ENCODE measurements around the gene TAF8.
"Not testable (repeated sequence)": the region's sequence is repeated elsewhere in the genome, so short reads cannot be mapped to it uniquely, and the experiment has no call there.

TAF8 gene, protein sequence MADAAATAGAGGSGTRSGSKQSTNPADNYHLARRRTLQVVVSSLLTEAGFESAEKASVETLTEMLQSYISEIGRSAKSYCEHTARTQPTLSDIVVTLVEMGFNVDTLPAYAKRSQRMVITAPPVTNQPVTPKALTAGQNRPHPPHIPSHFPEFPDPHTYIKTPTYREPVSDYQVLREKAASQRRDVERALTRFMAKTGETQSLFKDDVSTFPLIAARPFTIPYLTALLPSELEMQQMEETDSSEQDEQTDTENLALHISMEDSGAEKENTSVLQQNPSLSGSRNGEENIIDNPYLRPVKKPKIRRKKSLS

DNA sequence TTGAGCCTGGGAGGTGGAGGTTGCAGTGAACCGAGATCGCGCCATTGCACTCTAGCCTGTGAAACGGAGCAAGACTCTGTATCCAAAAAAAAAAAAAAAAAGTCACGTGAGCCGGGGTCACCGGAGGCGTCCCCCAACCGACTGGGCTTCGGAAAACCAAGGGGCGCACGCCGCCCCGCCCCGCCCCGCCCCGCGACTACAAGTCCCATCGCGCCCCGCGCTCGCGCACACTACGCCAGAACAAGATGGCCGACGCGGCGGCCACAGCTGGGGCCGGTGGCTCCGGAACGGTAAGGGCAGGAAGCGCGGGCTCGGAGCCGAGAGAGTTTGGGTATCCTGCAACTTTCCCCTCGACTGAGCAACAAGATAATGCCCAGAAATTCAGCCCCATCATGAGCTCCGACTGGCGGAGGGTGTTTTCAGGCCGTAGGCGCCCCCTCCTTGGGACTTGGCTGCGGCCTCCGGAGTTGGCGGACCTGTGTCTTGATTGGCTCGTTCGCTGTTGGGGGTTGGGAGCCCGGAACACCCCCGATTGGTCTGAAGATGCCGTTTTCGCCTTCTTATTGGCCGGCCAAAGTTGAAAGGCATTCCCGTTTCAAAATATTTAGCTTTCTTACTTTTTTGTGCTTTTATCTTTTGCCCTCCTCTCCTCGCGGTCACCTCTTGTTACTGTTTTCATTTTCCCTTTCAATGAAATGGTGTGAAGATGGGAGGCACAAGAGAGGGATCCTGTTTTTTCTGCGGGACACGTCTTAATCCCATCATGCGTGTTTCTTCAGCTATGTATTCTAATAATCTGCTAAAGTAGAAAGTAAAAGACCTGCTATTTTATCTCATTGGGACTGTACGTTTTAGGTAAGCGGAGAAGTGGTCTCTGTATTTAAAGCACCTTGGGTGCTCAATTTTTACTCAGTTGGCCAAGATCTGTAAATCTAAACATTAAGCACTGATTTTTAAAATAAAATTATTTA is at the start of gene TAF8:
TAF8 (plus strand) TSS at position 228 of the 971 bp plus-strand sequence; CDS start at position 246, 18 bp downstream.
- peak; percentile 82 for DNase-seq (ENCODE audit: low read depth)

DNA sequence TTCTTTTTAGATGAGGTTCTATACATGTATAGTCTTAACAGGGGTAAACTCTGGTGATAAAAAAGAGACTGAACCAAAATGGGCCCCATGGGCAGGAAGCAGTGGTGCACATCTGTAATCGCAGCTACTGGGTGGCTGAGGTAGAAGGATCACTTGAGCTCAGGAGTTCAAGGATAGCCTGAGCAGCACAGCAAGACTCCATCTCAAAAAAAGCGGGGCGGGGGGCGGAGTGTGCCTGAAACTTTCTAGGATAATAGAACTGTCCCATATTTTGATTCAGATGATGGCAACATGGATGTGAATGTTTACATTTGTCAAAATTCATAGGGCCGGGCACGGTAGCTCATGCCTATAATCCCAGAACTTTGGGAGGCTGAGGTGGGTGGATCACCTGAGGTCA is 48.8 kb upstream of the TAF8 start:
- DNase-seq (ENCODE audit: low read depth) = no peak

DNA sequence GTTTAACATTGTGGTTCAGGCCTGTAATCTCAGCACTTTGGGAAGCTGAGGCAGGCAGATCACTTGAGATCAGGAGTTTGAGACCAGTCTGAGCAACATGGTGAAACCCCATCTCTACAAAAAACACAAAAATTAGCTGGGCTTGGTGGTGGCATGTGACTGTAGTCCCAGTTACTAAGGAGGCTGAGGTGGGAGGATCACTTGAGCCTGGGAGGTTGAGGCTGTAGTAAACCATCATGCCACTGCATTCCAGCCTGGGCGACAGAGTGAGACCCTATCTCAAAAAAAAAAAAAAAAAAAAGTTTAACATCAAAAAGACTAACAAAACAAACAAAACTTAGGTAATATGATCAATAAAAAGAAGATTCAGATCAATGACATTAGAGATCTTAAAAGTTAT is 46.7 kb upstream of the TAF8 start:
- DNase-seq (ENCODE audit: low read depth) = not testable (repeated sequence)

DNA sequence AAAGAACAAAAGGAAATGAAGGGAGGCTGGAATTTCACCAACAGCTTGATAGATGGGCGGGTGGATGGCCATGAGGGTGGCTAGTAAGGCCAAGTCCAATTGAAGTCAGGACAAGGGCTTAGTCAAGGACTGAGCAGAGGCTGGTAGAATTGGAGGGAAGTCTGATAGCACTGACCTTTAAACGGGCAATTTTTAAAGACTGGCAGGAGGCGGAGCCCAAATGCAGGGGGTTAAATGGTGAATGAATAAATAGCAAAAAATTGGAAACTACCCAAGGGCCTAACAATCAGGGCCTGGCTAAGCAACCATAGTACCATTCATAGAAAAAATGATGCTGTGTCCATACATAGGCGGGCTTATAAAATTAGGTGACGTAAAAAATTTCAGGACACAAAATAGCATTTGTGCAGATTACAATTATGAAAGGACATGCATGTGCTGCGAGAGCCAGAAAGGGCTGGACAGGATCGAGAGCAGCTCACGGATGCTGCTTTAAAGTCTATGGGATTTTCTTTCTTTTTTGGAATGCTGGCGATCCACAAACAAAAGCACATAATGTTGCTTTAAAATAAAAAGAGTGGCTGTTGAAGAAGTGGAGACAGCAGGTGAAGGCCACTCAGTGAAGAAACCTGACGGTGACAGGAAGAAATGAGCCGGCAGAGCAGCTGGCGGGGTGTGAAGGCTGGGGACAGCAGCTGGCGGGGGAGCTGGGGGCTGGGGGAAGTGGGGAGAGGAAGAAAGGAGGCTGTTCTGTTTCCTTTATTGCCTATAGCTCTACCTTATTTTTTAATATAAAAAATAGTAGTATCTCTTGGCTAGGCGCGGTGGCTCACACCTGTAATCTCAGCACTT is 42.8 kb upstream of the TAF8 start:
- no peak for DNase-seq (ENCODE audit: low read depth)

DNA sequence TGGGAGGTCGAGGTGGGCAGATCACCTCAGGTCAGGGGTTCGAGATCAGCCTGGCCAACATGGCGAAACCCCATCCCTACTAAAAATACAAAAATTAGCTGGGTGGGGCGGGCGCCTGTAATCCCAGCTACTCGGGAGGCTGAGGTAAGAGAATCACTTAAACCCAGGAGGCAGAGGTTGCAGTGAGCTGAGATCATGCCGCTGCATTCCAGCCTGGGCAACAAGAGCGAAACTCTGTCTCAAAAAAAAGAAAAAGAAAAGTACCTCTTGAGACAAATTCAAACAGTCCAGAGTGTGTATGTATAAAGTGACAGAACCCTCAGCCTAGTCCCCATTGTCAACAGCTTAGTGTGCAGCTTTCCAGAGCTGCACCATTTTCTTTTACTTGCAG is 42.2 kb upstream of the TAF8 start:
- not testable (repeated sequence) for DNase-seq (ENCODE audit: low read depth)

DNA sequence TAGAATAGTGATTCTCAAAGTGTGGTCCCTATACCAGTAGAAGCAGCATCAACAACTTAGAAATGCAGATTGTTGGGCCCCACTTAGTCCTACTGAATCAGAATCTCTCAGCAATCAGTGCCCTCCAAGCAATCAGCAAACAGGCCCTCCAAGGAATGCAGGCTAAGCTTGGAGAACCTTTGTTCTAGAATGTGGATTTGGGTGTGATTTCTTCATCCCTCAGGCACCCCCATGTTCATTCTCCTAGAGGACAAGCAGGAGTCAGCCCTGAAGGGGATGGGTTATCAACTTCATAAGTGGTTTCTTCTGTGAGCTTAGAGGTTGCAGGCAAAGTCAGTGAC is 40.5 kb upstream of the TAF8 start:
- DNase-seq (ENCODE audit: low read depth) = no peak

DNA sequence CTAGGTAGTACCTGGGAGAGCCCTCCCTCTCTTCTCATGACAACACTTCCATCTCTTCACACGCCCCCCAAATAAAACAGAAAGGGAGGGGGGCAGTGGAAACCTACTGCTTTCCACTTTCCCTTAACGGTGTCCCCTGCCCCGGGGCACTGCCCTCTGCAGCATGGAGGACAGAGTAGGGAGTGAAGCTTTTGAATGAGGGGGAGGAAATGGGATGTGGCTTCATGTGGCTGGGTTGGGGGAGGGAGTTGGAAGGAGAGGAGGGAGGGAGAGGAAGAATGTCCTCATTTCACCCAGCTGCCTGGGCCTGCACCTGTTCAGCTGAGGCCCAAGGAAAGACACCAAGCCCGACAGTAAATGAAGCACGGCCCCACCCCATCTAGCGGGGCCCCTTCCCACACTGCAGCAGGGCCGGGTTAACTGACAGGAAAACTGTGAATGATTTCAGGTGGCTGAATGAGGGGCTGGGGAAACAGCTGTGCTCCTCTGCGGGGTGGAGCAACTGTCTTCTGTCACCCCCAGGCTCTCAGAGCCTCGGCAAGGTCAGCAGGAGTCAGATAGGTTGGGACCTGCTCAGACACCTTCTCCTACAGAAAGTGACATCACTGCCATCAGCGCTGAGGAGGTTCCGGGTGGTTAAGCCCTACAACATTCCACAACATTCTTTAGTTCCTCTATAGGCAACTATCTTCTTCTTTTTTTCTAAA is 40.0 kb upstream of the TAF8 start:
- no peak for DNase-seq (ENCODE audit: low read depth)

DNA sequence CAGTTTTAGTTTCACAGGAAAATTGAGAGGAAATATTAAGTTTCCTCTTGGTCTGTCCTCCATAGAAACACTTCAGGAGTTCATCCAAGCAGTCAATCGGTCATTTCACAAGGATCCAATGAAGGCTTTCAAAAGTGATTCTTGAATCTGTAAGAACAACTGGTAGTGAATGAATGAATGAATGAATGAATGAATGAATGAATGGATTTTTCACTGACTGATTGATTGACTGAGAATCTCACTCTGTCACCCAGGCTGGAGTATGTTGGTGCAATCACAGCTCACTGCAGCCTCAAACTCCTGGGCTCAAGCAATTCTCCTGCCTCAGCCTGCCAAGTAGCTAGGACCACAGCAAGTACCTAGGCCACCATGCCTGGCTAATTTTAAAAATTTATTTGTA is 39.4 kb upstream of the TAF8 start:
- DNase-seq (ENCODE audit: low read depth) = no peak

DNA sequence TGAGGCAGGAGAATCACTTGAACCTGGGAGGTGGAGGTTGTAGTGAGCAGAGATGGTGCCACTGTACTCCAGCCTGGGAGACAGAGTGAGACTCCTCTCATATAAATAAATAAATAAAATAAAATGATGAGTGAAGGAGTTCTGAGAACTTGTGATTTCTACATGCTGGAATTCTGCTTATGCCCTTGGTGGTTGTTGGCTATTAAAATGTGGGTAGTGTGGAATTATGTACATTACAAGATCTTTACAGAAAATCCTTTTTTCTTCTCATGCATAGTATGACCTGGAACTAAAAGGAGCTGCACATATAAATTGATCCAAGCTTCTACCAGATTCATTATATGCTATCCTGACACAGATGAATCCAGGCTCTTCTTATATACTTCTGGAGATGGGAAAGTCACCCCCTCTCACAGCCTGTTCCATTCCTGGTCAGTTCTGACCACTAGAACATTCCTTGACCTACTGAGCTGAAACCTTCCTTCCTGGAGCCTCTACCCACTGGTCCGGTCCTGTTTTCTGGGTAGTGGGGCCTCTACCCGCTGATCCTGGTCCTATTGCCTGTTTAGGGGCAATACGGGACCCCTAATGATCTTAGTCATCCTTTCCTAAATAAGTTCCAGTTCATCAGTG is 37.7 kb upstream of the TAF8 start:
- DNase-seq (ENCODE audit: low read depth) = no peak

DNA sequence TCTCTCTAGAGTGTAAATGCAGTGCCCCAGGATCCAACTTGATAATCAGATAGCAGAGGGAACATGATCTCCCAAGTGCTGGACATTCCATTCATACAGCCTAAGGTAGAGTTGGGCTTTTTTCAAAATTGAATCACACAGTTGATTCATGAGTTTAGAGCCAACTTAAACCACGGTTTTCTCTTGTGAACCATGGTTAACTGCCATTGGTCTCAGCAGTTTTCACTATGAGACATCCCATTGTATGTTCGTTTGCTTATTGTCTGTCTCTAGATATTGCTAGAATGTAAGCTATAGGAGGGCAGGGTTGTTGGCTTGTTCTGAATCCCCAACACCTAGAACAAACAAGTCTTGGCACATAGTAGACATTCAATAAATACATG is 37.2 kb upstream of the TAF8 start:
- DNase-seq (ENCODE audit: low read depth) = no peak

DNA sequence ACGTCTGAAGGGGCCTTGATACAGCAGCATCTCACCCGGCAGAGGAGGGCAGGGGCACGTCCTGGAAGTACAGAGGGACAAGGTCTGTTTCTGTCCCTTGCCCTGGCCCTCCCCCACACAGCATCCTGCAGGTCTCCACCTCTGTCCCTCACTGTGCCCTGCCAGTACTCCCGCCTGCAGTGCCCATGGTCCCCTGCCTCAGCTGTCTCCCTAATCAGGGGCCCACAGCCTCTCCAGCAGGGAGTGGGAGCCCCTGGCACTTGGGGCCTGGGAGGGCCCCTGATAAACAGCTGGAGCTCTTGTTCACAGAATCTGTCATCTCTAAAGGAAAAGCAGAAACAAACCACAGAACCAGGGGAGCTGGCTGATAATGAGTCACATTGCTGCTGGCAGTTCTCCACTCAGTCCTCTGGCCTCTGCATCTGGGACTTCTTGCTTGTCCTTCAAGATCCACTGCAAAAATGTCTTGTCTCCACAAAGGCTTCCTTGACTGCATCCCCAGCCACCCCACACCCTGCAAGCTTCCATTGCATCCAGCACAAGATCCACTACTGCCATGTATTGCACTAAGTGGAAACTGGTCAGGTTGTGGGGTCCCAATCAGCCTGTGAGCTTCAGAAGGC is 33.2 kb upstream of the TAF8 start:
- no peak for DNase-seq (ENCODE audit: low read depth)

DNA sequence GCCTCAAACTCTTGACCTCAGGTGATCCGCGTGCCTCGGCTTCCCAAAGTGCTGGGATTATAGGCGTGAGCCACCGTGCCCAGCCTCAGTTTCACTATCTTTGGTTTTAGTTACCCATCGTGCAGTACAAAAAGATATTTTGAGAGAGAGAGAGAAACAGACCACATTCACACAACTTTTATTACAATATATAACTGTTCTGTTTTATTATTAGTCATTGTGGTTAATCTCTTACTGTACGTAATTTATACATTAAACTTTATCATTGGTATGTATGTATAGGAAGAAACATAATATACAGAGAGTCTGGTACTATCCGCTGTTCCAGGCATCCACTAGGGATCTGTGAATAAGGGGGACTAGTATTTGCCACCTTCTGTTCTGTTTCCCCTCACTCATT is 29.4 kb upstream of the TAF8 start:
- DNase-seq (ENCODE audit: low read depth) = no peak

DNA sequence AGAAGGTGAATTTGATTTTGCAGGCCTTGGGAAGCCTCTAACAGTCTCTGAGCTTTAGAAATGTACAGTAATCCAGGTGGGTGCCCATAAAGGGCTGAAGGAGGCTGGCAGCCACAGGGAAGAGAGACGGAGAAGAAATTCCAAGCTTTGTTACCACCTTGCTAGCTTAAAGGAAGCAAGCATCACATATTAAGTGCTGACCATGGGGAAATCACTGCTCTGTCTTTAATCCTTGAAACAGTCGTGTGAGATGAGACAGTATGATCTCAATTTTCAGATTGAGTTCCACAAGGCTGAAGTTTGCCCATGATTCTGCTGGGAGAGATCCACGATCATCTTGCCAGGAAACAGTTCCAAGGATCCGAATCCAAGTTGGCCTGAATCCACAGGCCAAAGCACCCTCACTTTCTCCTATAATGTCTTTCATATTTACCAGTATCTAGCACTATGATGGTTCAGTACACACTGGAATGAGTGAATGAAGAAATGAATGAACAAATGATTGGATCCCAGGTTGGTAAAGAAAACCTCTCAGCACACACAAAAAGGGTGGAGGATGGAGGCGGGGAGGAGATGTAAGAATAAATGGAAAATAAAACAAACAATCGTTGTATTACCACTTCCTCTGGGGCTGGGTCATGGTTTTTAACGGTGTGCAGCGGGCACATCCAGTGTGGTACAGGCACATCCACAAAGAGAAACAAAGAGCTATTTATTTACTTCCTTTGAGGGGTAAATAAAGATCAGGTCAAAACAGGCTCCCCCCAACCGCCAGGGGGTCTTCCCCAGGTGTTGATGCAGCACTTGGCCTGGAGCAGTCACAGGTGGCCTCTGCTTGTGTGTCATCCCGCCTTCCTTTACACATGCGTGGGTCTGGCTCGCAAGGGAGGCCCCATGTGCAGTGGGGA is 28.2 kb upstream of the TAF8 start:
- DNase-seq (ENCODE audit: low read depth) = peak; percentile 52

DNA sequence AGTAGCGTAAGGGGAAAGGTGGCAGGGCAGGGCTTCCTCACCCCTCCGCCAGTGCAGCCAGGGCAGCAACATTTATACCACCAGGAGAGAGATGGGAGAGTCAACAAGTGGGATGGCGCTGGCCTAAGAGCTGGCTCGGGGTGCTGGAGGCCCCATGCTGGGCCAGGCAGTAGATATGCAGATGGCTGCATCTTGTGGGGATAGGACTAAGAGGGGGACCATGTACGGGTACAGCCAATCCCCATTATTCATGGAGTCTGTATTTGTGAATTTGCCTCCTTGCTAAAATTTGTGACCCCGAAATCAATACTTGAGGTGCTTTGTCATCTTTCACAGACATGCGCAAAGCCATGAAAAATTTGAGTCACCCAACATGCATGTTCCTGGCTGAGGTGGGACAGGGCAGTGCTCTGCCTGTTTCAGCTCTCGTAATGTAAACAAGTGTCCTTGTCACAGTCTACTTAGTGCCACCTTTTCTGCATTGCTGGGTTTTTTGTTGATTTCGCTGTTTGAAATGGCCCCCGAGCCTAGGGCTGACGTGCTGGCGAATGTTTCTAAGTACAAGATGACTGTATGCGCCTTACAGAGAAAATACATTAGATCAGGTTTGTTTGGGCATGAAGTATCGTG is 27.5 kb upstream of the TAF8 start:
- DNase-seq (ENCODE audit: low read depth) = no peak

DNA sequence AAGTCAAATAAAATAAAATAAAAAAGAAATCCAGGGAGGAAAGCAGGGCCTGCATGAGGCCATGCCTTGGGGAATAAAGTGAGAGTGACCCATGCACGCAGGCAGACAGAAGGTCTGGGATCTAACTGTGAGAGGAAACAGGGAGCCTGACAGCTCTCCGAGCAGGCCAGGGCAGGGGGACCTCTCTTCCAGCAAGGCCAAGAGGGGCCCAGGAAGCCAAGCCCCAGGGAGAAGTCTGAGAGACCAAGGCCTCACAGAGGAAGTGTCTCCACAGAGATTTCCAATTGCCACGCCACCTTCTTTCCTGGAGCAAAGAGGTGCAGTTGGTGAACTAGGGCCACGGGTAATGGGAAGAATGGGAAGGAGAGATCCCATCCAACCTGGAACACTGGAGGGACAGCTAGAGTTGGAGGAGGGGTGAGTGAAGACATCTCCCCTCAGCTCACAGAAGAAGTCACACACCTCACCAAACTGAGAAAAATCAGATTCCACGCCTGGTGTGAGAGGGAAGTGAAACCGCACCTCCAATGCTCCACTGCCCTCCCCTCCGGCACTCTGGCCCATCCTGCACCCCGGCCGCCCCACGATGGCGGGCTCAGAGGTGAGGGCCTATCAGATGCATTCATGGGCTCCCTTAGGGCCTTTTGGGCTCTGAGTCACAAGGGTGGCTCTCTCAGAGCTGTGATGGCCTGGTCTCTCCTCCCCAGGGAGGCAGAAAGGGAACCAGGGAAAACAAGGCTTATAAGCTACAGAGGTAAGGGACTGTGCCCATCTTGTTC is 25.1 kb upstream of the TAF8 start:
- DNase-seq (ENCODE audit: low read depth) = no peak

DNA sequence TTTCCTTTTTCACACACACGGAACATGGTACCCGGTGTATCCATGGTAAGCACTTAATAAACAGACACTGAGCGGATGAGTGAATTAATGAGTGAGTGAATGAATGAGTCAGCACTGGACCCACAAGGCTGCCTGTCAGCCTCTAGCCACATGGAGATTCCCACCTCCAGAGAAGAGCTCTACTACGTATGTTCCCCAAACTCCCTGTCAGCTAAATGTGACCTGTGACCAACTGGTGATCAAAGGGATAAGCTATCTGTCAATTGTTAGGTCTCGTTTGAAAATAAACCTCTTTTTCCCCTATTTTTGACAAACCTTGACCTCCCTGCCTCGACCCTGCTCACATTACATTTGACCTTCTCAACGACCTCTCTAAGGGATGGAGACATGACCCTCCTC is 24.5 kb upstream of the TAF8 start:
- DNase-seq (ENCODE audit: low read depth) = no peak

DNA sequence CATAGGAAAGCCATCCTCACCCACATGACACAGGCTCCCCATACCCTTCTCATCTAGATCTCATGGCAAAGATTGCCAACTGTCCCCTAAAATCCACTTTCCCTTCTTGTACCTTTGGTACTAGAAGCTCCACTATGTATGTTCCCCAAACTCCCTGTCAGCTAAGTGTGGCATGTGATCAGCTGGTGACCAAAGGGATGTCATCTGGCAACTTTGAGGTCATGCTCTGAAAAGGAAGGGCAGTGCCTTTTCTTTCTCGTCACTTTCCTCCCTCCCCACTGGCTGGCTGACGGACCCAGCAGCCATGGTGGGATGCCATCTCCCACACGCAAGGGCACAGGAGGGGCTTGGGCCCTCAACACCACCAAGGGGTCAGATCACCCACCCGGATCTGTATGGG is 23.8 kb upstream of the TAF8 start:
- DNase-seq (ENCODE audit: low read depth) = no peak

DNA sequence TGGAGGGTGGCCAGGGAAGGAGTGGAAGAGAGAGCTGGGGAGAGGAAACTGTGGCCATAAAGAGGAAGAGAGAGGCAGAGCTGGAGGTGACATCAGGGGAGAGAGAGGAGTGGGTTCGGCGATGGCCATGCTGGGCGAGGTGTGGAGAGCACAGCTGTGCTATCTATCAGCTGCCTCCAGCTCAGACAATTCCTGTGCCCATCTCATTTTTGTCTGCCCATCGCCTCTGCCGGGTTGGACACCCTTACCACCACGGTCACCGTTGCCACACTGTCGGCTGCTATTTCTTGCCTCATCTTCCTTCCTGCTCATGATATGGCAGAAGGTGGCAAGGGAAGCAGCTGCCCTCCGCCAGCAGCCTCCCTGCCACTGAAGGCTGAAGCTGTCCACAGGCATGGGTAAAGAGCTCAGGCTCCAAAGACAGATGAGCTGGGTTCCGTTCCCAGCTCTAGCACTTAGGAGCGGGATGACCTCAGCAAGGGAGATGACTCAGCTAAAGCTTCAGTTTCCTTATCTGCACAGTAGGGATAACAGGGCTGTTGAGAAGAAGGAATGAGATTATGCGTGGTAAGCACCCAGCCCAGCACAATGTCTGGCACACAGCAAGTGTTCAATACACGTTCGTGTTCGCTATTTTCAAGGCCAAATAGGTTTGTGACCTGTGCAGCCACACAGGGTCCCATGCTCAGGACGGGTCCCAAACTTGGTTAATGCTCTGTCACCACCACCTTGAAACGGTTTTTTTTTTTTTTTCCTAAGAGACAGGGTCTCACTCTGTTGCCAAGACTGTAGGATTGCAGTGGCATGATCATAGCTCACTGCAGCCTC is 21.9 kb upstream of the TAF8 start:
- DNase-seq (ENCODE audit: low read depth) = no peak

All from stimulated activated CD8-positive, alpha-beta memory T cell treated with anti-CD3 and anti-CD28 coated beads, Interleukin-4, amount 100 ng/mL, for 24 hours (primary cell).